Right lobe of liver (tissue), 4 donors: Measurements from ENCODE around the gene MTG1.

Source experiments
- CTCF ChIP-seq, 4 donors: fragments of 200-600 bp in 3 of 4; fragments of 450-650 bp in 1 of 4; IDR thresholded peaks; one replicate each; pipeline versions ENCODE4 v1.5.1 to v1.8.0; 2016 to 2022; ENCODE audit warnings: antibody characterized with exemption in 4 of 4, mild to moderate bottlenecking in 2 of 4
- POLR2A ChIP-seq: fragments of 450-650 bp; IDR thresholded peaks from one replicate; pipeline ENCODE4 v1.6.1; 2017; ENCODE audit warnings: antibody characterized with exemption, mild to moderate bottlenecking
- donor health status: DM: no; HTN: no; CAD: no.
- donor health status: DM: no; HTN: no; CAD: no.
- donor health status: DM: no; HTN: yes; CAD: no.

- TF ChIP-seq CTCF (IDR thresholded peaks at IDR 0.05) (no peak), POLR2A (no peak)
These were observed 66.3 kb downstream of the MTG1 start for GRCh38 chr10:133460208-133460769.
